KBM-7 (cell line): ENCODE measurements around the gene GET3.
A peak's percentile ranks its signal among the peaks of the same experiment; 100 is the strongest.

ENCODE experiments used
- DNase-seq: peaks from one replicate; pipeline ENCODE4 v3.0.0-alpha.2; 2015
- in situ Hi-C: fragments of 300-500 bp; cut with MboI; formaldehyde crosslinking; loops from 2 replicates; pipeline ENCODE4 v1.14.3; 2020; ENCODE audit warnings: low sequenced_read_pairs, low pct_unique_long_range_greater_than_20kb, mixed read lengths

Gene GET3

GRCh38 chr19:12748489-12748888 is 11.2 kb downstream of the GET3 start:
- in situ Hi-C loops, result no loop called here
- no peak for DNase-seq

GRCh38 chr19:12749938-12750521 is 12.7 kb downstream of the GET3 start:
- peak; percentile 52 for DNase-seq
- in situ Hi-C loops, result no loop called here

GRCh38 chr19:12750851-12751250 is 13.6 kb downstream of the GET3 start:
- DNase-seq, result no peak
- in situ Hi-C loops, result no loop called here

- no peak for DNase-seq
- in situ Hi-C loops, result no loop called here
These were observed 14.3 kb downstream of the GET3 start, which contains the start of gene BEST2 for GRCh38 chr19:12751635-12752034. Gene BEST2, plus strand, starts transcription at chr19:12751791. Its CDS starts 802 bp downstream, at chr19:12752593.

- DNase-seq, result no peak
- in situ Hi-C loops, result no loop called here
These were observed 14.9 kb downstream of the GET3 start for GRCh38 chr19:12752056-12752781.

GRCh38 chr19:12754465-12755196 is 17.3 kb downstream of the GET3 start:
- DNase-seq, result no peak
- in situ Hi-C loops, result no loop called here

GRCh38 chr19:12756150-12756883 is 19.0 kb downstream of the GET3 start:
- no peak for DNase-seq
- in situ Hi-C loops, result no loop called here

- in situ Hi-C loops, result no loop called here
- peak; percentile 92 for DNase-seq
These were observed 20.4 kb downstream of the GET3 start for GRCh38 chr19:12757544-12758274.

GRCh38 chr19:12759686-12760085 is 22.4 kb downstream of the GET3 start:
- in situ Hi-C loops, result no loop called here
- no peak for DNase-seq

- DNase-seq, result no peak
- in situ Hi-C loops, result no loop called here
These were observed 25.8 kb downstream of the GET3 start for GRCh38 chr19:12763100-12763499.

GRCh38 chr19:12764698-12765097 is 27.4 kb downstream of the GET3 start:
- in situ Hi-C loops, result no loop called here
- no peak for DNase-seq

- no peak for DNase-seq
- in situ Hi-C loops, result no loop called here
These were observed 28.8 kb downstream of the GET3 start for GRCh38 chr19:12766051-12766521.

- in situ Hi-C loops, result no loop called here
- no peak for DNase-seq
These were observed 29.9 kb downstream of the GET3 start for GRCh38 chr19:12767150-12767549.

- no peak for DNase-seq
- in situ Hi-C loops, result no loop called here
These were observed 30.4 kb downstream of the GET3 start for GRCh38 chr19:12767666-12768065.

- in situ Hi-C loops, result no loop called here
- no peak for DNase-seq
These were observed 32.4 kb downstream of the GET3 start for GRCh38 chr19:12769689-12770088.

GRCh38 chr19:12770922-12771321 is 33.6 kb downstream of the GET3 start:
- in situ Hi-C loops, result no loop called here
- DNase-seq, result no peak

GRCh38 chr19:12772323-12772722 is 35.0 kb downstream of the GET3 start:
- DNase-seq, result no peak
- in situ Hi-C loops, result no loop called here

GRCh38 chr19:12773571-12773970 is 36.3 kb downstream of the GET3 start:
- in situ Hi-C loops, result no loop called here
- peak; percentile 39 for DNase-seq
